ENCODE results near the gene PRCC. TPM values are rescaled to one million over a fixed set of nuclear protein-coding genes. Genes with fewer than 3 reads are reported as not detected.

PRCC gene
- total and polyA plus RNA-seq, 9 donors: 24.7 to 72.5 (median 50.9) TPM

DNA sequence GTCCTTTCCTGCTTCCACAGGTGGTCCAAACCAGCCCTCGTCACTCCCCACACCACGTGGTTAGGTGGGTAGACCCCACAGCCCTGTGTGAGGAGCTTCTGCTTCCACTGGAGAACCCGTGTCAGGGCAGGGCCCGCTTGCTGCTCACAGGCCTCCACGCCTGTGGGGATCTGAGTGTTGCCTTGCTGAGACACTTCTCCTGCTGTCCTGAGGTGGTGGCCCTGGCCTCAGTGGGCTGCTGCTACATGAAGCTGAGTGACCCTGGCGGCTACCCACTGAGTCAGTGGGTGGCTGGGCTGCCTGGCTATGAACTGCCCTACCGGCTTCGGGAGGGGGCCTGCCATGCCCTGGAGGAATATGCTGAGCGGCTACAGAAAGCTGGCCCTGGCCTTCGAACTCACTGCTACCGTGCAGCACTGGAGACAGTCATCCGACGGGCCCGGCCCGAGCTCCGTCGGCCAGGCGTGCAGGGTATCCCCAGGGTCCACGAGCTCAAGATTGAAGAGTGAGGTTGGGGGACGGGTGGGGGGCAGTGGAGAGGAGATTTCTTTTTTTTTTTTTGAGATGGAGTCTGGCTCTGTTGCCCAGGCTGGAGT, 33.2 kb upstream of the PRCC start:
- intact Hi-C loops (cut with DNase I): no loop called here
- DNase-seq: no peak
- 87 to 91% (median 89%) methylated on average over 17 to 20 of the region's 20 CpGs for WGBS, 3 donors
- Histone ChIP-seq H3K4me3 (no peak overlapping the region), H3K36me3 (no peaks in the 10 kb centered on the region), H3K4me1 (ENCODE audit: insufficient read depth) (no peaks in the 10 kb centered on the region), H3K27me3 (no peaks in the 10 kb centered on the region), H3K27ac (no peak overlapping the region), H3K9me3 (no peaks in the 10 kb centered on the region)
- no peak for TF ChIP-seq POLR2A (IDR thresholded peaks at IDR 0.05)

DNA sequence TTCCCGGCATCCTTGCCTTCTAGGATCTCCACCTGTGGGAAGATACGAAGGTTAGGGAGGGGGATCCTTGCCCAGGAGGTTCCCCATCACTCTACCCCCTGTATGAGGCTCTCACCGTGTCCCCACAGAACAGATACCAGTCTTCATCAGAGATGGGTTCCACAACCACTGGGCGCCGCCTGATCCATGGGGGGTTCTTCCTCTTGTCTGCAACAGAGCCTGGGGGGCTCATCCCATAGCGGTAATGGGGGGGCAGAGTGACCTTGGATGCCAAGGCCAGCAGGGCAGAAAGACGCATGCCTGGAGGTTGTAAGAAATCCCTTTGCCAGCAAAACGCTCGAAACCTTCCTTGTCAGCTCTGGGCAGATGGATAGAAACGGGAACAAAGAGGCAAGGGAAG, 28.9 kb upstream of the PRCC start:
- no peak for DNase-seq
- Histone ChIP-seq H3K36me3 (no peaks in the 10 kb centered on the region), H3K27me3 (no peaks in the 10 kb centered on the region), H3K4me1 (ENCODE audit: insufficient read depth) (peaks cover 4% of the 10 kb centered on the region), H3K27ac (no peak overlapping the region), H3K9me3 (no peaks in the 10 kb centered on the region), H3K4me3 (no peak overlapping the region)
- 72 to 82% (median 73%) methylated on average over 10 of the region's 10 CpGs for WGBS, 3 donors
- intact Hi-C loops (cut with DNase I): no loop called here
- TF ChIP-seq POLR2A (IDR thresholded peaks at IDR 0.05): no peak
- no peak for TF ChIP-seq EP300 (IDR thresholded peaks at IDR 0.05)
- TF ChIP-seq, protein P1, sequence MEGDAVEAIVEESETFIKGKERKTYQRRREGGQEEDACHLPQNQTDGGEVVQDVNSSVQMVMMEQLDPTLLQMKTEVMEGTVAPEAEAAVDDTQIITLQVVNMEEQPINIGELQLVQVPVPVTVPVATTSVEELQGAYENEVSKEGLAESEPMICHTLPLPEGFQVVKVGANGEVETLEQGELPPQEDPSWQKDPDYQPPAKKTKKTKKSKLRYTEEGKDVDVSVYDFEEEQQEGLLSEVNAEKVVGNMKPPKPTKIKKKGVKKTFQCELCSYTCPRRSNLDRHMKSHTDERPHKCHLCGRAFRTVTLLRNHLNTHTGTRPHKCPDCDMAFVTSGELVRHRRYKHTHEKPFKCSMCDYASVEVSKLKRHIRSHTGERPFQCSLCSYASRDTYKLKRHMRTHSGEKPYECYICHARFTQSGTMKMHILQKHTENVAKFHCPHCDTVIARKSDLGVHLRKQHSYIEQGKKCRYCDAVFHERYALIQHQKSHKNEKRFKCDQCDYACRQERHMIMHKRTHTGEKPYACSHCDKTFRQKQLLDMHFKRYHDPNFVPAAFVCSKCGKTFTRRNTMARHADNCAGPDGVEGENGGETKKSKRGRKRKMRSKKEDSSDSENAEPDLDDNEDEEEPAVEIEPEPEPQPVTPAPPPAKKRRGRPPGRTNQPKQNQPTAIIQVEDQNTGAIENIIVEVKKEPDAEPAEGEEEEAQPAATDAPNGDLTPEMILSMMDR (IDR thresholded peaks at IDR 0.05): no peak

DNA sequence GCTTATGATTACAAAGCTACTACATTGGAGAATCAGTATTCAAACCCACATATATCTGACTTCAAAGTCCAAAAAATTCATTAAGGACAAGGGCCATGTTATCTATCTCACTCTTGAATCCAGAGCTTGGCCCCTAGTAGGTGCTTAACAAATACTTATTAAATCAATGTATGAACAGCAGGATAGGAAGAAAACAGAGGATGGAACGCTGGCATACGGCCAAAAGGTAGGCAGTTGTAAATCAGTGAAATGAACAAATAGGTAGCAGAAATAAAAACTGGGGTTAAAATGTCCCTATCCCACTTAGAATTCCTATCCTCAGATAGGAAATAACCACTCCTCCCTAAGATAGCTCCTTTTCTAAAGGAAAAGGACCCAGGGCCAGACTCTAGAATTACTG, 28.4 kb upstream of the PRCC start:
- H3K36me3 ChIP-seq: no peaks in the 10 kb centered on the region
- H3K27me3 ChIP-seq: no peaks in the 10 kb centered on the region
- no peaks in the 10 kb centered on the region for H3K9me3 ChIP-seq
- WGBS, 3 donors: 65 to 73% (median 68%) methylated on average over 2 of the region's 2 CpGs
- no peak overlapping the region for H3K4me3 ChIP-seq
- intact Hi-C loops (cut with DNase I): no loop called here
- H3K27ac ChIP-seq: no peak overlapping the region
- TF ChIP-seq POLR2A (IDR thresholded peaks at IDR 0.05): no peak
- no peak for TF ChIP-seq EP300 (IDR thresholded peaks at IDR 0.05)
- TF ChIP-seq, protein P1 (IDR thresholded peaks at IDR 0.05): no peak
- peaks cover 4% of the 10 kb centered on the region for H3K4me1 ChIP-seq (ENCODE audit: insufficient read depth)
- DNase-seq: peak in 1 of 5 donors; percentile 35

DNA sequence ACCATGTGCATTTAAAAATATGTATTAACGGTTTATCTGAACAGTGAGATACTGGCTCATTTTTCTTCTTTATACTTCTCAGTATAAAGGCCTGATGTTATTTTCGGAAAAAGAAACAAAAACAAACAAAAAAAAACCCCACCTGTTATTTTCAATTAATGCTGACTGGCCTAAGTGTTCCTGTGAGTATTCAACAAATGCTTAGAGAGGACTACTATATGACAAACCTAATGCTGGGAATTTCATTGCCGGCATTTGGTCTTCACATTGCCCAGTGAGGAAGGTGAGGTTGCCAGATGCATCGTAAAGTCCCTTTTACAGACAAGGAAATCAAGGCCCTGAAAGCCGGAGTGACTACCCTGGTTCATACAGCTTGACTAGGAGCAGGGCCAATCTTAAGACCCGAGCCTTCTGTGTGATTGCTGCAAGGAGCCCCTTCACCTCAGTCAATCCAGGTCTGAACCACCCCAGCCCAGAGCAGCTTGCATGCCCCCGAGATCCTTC, 27.0 kb upstream of the PRCC start:
- DNase-seq: no peak
- WGBS, 3 donors: 6 to 9% (median 7%) methylated on average over 7 of the region's 7 CpGs
- no peak for TF ChIP-seq POLR2A (IDR thresholded peaks at IDR 0.05)
- no peak for TF ChIP-seq EP300 (IDR thresholded peaks at IDR 0.05)
- TF ChIP-seq, protein P1 (IDR thresholded peaks at IDR 0.05): no peak
- H3K9me3 ChIP-seq: no peaks in the 10 kb centered on the region
- intact Hi-C loops (cut with DNase I): loop anchor here in 1 of 4 donors (2.0 kb wide), 1 partner anchor 27 kb away; the partner anchor contains the start of gene PRCC
- peaks cover 4% of the 10 kb centered on the region for H3K4me1 ChIP-seq (ENCODE audit: insufficient read depth)
- peak overlapping the region in 1 of 2 donors; percentile 23 for H3K27ac ChIP-seq
- H3K36me3 ChIP-seq: no peaks in the 10 kb centered on the region
- no peaks in the 10 kb centered on the region for H3K27me3 ChIP-seq
- H3K4me3 ChIP-seq: peak overlapping the region; percentile 74
